GM19035 (cell line): Measurements from ENCODE around the gene TMEM125.

Experiments used
- ATAC-seq: cut with Tn5 transposase; IDR thresholded peaks from one replicate; pipeline ENCODE4 v1.9.1; 2021; ENCODE audit not compliant: unreplicated experiment

The TMEM125 gene

DNA sequence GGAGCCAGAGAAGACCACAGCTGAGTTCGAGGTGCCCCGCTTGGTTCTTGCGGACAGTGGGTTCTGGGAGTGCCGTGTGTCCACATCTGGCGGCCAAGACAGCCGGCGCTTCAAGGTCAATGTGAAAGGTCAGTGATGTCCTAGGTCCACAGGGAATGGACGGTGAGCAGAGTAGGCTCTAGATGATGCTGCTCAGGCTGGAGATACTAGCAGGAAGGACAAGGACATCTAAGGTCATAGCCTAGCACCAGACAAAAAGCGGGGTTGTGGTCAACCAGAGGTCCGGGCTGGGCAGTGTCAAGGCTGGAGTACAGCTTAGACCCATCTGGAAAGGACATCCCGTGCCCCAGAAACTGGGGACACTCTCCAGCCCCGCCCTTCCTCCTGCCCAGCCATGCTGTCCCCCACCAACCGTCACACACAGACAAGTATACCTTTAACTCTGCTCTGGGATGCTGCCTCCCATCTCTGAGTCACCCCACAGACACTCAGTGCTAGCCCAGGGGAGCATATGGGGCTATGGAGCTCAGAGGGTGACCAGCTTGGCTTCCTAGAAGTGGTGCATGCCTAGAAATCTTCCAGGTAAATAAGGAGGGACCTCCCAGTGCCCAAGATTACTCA, 39.7 kb downstream of the TMEM125 start:
- ATAC-seq: no peak

DNA sequence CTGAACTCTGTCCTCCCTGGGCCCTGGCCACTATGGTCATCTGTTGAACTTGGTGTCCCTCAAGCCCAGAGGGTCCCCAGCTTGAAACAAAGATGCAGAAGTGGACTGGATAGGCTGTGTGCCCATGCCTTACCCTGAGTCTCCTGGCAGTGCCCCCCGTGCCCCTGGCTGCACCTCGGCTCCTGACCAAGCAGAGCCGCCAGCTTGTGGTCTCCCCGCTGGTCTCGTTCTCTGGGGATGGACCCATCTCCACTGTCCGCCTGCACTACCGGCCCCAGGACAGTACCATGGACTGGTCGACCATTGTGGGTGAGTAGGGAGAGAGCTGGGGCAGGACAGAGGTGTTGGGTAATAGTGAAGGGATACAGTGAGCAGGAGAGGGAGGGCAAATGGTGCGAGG, 41.7 kb downstream of the TMEM125 start:
- no peak for ATAC-seq

DNA sequence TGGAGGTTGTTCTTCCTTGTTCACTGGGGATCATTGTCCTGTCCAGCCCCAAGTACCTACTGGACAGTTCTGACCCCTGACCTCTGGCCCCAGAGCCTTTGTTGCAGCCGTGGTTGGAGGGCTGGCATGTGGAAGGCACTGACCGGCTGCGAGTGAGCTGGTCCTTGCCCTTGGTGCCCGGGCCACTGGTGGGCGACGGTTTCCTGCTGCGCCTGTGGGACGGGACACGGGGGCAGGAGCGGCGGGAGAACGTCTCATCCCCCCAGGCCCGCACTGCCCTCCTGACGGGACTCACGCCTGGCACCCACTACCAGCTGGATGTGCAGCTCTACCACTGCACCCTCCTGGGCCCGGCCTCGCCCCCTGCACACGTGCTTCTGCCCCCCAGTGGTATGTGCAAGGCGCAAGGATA, 42.4 kb downstream of the TMEM125 start:
- ATAC-seq: no peak

DNA sequence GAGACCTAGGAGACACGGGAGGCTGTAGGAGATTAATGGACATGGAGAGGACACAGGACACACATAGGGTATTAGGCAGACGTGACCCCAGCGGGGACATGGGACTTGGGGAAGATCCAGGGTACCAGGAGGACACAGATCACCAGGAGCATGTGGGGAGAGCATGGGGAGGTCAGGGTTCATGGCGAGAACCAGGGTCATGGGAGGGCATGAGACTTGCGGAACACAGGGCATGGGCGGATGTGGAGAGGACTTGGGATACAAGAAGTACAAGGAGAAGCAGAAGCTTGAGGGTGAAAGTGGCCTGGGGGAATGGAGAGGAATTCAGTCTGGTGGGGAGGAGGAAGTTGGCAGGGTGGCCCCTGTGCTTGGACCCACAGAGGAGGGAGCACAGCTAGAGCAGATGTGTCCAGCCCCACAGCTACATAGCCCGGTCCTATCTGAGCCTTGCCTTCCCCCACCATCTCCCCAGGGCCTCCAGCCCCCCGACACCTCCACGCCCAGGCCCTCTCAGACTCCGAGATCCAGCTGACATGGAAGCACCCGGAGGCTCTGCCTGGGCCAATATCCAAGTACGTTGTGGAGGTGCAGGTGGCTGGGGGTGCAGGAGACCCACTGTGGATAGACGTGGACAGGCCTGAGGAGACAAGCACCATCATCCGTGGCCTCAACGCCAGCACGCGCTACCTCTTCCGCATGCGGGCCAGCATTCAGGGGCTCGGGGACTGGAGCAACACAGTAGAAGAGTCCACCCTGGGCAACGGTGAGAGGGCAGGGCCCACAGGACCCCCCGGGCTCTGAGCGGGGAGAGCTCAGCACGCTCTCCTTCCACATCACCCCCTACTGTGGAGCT, 43.1 kb downstream of the TMEM125 start:
- no peak for ATAC-seq

DNA sequence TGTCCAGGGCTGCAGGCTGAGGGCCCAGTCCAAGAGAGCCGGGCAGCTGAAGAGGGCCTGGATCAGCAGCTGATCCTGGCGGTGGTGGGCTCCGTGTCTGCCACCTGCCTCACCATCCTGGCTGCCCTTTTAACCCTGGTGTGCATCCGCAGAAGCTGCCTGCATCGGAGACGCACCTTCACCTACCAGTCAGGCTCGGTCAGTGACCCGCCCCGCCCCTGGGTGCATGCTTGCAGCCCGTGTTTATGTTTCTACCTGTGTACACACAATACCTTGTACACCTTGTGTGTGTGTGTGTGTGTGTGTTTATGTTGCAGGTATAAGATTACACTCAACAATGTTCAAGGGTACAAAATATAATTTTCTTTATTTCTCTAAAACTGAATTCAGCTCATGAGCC, 44.0 kb downstream of the TMEM125 start:
- no peak for ATAC-seq

DNA sequence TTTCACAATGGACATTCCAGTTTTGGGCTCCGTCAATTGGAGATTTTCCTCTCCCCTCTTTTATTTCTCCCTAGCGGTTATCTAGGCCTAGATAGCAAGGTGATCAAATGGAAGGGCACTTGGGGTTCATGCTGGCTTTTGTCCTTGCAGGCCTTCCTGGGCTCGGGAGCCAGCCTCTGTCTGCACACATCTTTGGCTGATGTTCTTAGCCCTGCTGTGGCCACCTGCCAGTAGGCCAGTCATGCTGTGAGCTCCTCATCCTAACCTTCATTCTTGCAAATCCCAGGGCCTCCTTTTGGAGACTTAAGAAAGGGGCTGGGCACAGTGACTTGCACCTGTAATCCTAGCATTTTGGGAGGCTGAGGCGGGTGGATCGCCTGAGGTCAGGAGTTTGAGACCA, 44.5 kb downstream of the TMEM125 start:
- no peak for ATAC-seq

DNA sequence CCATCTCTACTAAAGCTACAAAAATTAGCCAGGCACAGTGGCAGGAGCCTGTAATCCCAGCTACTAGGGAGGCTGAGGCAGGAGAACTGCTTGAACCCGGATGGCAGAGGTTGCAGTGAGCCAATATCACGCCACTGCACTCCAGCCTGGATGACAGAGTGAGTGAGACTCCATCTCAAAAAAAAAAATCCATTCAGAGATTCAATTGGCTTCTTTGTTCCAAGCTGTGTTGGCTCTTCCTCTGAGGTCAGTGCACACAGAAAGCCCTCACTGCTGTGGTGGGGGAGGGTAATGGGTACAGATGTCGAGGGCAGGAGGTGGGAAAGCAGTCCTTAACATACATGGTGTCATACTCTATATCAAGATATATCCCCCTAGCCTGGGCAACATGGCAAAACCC, 45.7 kb downstream of the TMEM125 start:
- no peak for ATAC-seq

DNA sequence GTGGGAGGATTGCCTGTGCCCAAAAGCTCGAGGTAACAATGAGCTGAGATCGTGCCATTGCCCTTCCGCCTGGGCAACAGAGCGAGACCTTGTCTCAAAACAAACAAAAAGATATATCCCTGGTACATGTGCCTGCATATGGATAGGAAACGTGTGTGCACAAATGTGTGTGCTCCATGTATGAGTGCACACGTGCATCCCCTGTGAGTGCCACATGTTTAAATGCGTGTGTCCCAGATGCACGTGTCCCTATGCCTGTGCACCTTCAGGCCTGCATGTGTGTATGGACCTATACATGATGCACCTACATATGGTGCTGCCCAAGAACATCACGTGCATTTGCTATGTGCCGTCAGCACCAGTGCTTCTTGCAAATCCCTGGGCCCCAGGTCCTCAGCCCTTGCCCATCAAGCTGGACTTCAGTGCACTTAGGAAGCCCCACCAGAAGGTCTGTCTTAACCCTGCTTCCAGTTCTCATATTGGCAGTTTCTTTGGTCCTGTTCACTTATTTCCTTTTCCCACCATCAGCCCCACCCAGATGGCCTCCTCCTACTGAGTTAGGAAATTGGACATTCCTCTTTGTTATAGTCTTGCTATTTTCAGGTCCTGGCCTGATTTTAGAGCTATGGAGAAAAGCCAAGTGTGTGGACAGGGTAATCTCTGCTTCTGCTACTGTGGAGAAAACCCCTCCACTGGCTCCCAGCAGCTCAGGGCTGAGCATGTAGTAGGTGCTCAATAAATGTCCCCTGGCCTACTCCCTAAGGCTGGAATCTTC, 46.4 kb downstream of the TMEM125 start:
- no peak for ATAC-seq

DNA sequence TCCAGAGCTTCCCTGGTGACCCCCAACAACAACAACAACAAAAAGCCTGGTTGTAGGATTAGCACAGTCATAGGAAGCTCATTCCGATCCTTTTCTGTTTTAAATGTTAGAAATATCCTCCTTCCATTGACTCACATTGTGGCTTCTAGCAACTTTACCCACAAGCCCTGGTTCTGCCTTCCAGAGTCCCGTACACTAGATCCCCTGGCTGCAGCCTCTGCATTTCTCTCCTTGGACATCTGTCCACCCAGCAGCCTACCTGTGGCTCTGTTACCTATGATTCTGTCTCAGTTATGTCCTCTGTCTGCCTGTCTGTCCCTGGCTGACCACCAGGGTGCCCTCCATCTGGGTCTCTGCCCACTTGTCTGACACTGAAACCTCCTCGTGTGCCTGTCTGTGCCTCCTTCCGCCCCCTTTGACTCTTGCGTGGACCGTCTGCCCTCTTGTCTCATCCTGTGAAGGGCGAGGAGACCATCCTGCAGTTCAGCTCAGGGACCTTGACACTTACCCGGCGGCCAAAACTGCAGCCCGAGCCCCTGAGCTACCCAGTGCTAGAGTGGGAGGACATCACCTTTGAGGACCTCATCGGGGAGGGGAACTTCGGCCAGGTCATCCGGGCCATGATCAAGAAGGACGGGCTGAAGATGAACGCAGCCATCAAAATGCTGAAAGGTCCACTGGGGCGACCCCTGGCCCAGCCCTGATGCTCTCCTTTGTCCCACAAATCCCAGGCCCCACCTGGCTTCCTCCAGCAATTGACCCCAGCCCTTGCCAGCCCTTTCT, 47.1 kb downstream of the TMEM125 start:
- ATAC-seq: no peak

DNA sequence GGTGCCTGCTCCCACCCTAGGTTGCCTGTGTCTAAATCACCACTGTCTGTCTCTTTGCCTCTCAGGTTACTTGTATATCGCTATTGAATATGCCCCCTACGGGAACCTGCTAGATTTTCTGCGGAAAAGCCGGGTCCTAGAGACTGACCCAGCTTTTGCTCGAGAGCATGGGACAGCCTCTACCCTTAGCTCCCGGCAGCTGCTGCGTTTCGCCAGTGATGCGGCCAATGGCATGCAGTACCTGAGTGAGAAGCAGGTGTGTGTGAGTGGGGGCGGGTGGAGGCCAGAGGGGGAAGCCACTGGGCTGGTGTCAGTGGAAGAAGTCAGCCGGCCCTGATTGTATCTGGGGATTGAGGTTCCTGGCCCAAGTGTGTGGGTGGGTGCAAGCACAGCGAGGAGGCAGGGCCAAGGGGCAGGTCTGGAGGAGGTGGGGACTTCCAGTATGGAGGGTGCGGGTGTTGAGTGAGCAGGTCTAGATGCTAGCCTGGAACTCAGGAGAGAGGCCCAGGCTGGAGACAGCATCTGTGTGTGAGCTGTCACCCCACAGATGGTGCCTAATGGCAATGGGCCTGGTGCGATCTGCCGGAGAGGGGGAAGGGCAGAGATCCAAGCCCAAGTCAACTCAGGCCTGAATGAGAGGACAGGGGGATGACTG, 48.2 kb downstream of the TMEM125 start:
- ATAC-seq: no peak

DNA sequence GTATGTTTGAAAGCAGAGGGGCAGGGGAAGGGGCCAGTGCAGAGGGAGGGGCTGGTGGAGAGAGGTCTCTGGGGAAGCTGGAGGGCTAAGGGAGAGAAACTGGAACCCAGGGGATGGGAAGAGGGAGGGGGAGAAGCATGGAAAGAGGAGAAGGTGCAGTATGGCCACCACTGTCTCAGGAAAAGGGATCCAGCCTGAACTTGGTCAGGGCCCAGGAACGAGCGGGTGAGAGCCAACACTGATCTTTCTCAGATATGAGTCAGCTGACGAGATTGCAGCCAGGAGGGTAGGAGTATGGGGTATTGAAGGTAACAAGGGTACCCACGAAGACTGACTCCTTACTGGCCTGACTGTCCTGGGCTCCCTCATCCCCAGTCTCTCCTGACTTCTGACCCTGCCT, 49.0 kb downstream of the TMEM125 start:
- ATAC-seq: no peak

DNA sequence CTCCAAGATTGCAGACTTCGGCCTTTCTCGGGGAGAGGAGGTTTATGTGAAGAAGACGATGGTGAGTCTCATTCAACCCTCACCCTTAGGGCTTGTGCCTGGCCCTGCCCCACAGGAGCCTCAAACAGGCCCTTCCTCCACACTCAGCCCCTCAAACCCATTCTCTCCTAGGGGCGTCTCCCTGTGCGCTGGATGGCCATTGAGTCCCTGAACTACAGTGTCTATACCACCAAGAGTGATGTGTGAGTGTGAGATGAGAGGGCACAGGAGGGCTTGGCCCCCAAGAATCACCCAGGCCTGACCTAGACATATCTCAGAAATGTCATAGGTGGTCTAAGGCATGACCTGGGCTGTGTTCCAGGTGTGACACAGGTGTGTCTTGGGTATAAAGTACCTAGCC, 49.5 kb downstream of the TMEM125 start:
- ATAC-seq: no peak

DNA sequence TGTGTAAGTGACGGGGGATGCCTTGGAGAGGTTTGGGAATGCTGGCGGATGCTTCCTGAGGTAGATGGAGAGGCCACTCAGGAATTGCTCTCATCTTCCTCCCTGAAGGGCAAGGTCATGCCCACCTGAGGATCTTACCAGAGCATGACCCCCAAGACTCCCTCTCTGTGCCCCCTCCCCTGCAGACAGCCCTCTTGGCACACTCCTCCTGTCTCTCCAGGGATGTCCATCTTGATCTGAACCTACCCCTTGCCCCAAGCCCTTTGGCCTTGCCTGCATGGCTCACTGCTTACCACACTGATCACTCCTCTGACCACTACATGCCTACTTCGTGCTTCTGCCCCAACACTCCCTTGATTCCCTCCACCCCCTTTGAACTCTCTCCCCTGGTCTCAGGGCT, 50.0 kb downstream of the TMEM125 start:
- no peak for ATAC-seq

DNA sequence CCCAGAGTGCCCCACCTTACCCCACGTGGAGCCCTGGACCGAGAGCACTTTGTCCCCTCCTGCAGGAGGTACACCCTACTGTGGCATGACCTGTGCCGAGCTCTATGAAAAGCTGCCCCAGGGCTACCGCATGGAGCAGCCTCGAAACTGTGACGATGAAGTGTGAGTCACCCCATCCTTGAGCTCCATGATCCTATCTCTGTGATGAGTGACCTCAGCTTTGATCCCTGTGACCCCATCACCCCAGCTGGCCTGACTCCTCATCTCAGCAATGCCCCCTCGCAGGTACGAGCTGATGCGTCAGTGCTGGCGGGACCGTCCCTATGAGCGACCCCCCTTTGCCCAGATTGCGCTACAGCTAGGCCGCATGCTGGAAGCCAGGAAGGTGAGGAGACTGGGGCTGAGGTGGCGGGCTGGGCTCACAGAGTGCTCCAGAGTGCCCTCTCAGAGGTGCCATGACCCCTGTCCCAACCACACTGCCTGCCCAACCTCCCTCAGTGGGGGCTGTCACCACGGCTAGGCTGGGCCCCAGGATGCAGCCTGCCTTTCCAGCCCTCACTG, 51.6 kb downstream of the TMEM125 start:
- ATAC-seq: no peak

DNA sequence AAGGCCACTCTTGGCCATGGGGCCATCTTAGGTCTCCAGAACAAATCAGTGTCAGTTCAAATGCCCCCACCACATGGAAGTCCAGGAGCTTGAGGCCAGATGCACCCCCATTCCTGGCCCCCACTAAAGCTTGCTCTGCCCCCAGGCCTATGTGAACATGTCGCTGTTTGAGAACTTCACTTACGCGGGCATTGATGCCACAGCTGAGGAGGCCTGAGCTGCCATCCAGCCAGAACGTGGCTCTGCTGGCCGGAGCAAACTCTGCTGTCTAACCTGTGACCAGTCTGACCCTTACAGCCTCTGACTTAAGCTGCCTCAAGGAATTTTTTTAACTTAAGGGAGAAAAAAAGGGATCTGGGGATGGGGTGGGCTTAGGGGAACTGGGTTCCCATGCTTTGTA, 52.7 kb downstream of the TMEM125 start:
- ATAC-seq: no peak
